ENCODE results near the gene SLC34A3. TPM values are rescaled to one million over a fixed set of nuclear protein-coding genes. Genes with fewer than 3 reads are reported as not detected.
A peak's percentile ranks its signal among the peaks of the same experiment; 100 is the strongest.

SLC34A3 gene
- total and polyA plus RNA-seq, 4 donors: 0.03 to 0.65 (median 0.12) TPM; not detected in 1

GRCh38 chr9:137276473-137277328 is 46.0 kb downstream of the SLC34A3 start:
- peaks cover 0 to 4% (median 0%) of the 10 kb centered on the region in 4 donors for H3K9me3 ChIP-seq (ENCODE audit: control insufficient read depth in 4 of 4, insufficient read depth in 3 of 4, low read length in 3 of 4)
- DNase-seq (peak; percentile 88 to 95 (median 91)), ATAC-seq (ENCODE audit: insufficient read depth, low FRiP score) (peak; percentile 25)
- H3K27me3 ChIP-seq (ENCODE audit: control insufficient read depth in 3 of 3, insufficient read depth in 3 of 3, low read length in 2 of 3): no peaks in the 10 kb centered on the region
- TF ChIP-seq CTCF (IDR thresholded peaks at IDR 0.05; ENCODE audit: control extremely low read depth, extremely low read depth): no peak
- 36 to 41% methylated on average over 28 to 30 of the region's 30 CpGs for WGBS, 2 donors
- H3K36me3 ChIP-seq (ENCODE audit: control insufficient read depth in 4 of 4, insufficient read depth in 4 of 4, low read length in 4 of 4): peaks cover 0 to 41% (median 10%) of the 10 kb centered on the region in 4 donors
- H3K4me3 ChIP-seq: no peak overlapping the region
- peak overlapping the region; percentile 94 to 97 for H3K27ac ChIP-seq (ENCODE audit: low read depth in 1 of 2, low read length in 1 of 2)
- H3K9ac ChIP-seq (ENCODE audit: insufficient read depth in 1 of 2, low read length in 2 of 2): no peak overlapping the region
- H3K4me1 ChIP-seq (ENCODE audit: control insufficient read depth in 5 of 5, insufficient read depth in 5 of 5, low read length in 5 of 5): peaks cover 0 to 32% (median 4%) of the 10 kb centered on the region in 5 donors

GRCh38 chr9:137277329-137278041 is 46.8 kb downstream of the SLC34A3 start, which contains the start of gene TOR4A:
TOR4A (plus strand) TSS chr9:137277726; CDS start chr9:137278690, 964 bp downstream.
- H3K27me3 ChIP-seq (ENCODE audit: control insufficient read depth in 3 of 3, insufficient read depth in 3 of 3, low read length in 2 of 3): no peaks in the 10 kb centered on the region
- ATAC-seq (ENCODE audit: insufficient read depth, low FRiP score): peak; percentile 88
- peaks cover 0 to 32% (median 4%) of the 10 kb centered on the region in 5 donors for H3K4me1 ChIP-seq (ENCODE audit: control insufficient read depth in 5 of 5, insufficient read depth in 5 of 5, low read length in 5 of 5)
- H3K27ac ChIP-seq (ENCODE audit: low read depth in 1 of 2, low read length in 1 of 2): peak within 1 kb of the TSS; percentile 94 to 97
- H3K4me3 ChIP-seq: peak within 1 kb of the TSS; percentile 71
- TF ChIP-seq CTCF (IDR thresholded peaks at IDR 0.05; ENCODE audit: control extremely low read depth, extremely low read depth): peak; percentile 3
- H3K9me3 ChIP-seq (ENCODE audit: control insufficient read depth in 4 of 4, insufficient read depth in 3 of 4, low read length in 3 of 4): peaks cover 0 to 4% (median 0%) of the 10 kb centered on the region in 4 donors
- DNase-seq: peak; percentile 70 to 85 (median 71)
- H3K36me3 ChIP-seq (ENCODE audit: control insufficient read depth in 4 of 4, insufficient read depth in 4 of 4, low read length in 4 of 4): peaks cover 0 to 37% (median 6%) of the 10 kb centered on the region in 4 donors
- H3K9ac ChIP-seq (ENCODE audit: insufficient read depth in 1 of 2, low read length in 2 of 2): no peak within 1 kb of the TSS
- WGBS, 2 donors: 3 to 8% methylated on average over 23 to 25 of the region's 25 CpGs

GRCh38 chr9:137278061-137278701 is 47.5 kb downstream of the SLC34A3 start:
- TF ChIP-seq CTCF (IDR thresholded peaks at IDR 0.05; ENCODE audit: control extremely low read depth, extremely low read depth): no peak
- Histone ChIP-seq H3K9ac (ENCODE audit: insufficient read depth in 1 of 2, low read length in 2 of 2) (no peak overlapping the region), H3K4me3 (peak overlapping the region; percentile 71), H3K36me3 (ENCODE audit: control insufficient read depth in 4 of 4, insufficient read depth in 4 of 4, low read length in 4 of 4) (peaks cover 0 to 31% (median 2%) of the 10 kb centered on the region in 4 donors), H3K27ac (ENCODE audit: low read depth in 1 of 2, low read length in 1 of 2) (peak overlapping the region; percentile 94 to 97), H3K9me3 (ENCODE audit: control insufficient read depth in 4 of 4, insufficient read depth in 3 of 4, low read length in 3 of 4) (peaks cover 0 to 4% (median 0%) of the 10 kb centered on the region in 4 donors), H3K27me3 (ENCODE audit: control insufficient read depth in 3 of 3, insufficient read depth in 3 of 3, low read length in 2 of 3) (no peaks in the 10 kb centered on the region), H3K4me1 (ENCODE audit: control insufficient read depth in 5 of 5, insufficient read depth in 5 of 5, low read length in 5 of 5) (peaks cover 0 to 32% (median 4%) of the 10 kb centered on the region in 5 donors)
- ATAC-seq (ENCODE audit: insufficient read depth, low FRiP score) (no peak), DNase-seq (no peak)
- 6 to 10% methylated on average over 44 to 54 of the region's 54 CpGs for WGBS, 2 donors

All from lung (tissue), 12 donors.